Lower lobe of right lung (tissue), 2 donors: ENCODE data around the gene SLC1A3. TPM values are rescaled to one million over a fixed set of nuclear protein-coding genes. Genes with fewer than 3 reads are reported as not detected.

ENCODE experiments used
- ATAC-seq, 2 donors: fragments of 200-7000 bp; cut with Tn5 transposase; one replicate each; pipeline ENCODE4 v1.9.1; 2020 to 2022; ENCODE audit warnings: mild to moderate bottlenecking in 2 of 2, moderate library complexity in 2 of 2
- DNase-seq: peaks from one replicate; pipeline ENCODE4 v3.0.0-alpha.2; 2020
- H3K27ac ChIP-seq: fragments of 200-600 bp; one replicate; pipeline ENCODE4 v1.8.0; 2022
- H3K27me3 ChIP-seq: fragments of 200-600 bp; one replicate; pipeline ENCODE4 v1.8.0; 2022; ENCODE audit warnings: low read depth
- H3K36me3 ChIP-seq: fragments of 200-600 bp; one replicate; pipeline ENCODE4 v1.8.0; 2022; ENCODE audit warnings: mild to moderate bottlenecking
- H3K4me1 ChIP-seq: fragments of 200-600 bp; one replicate; pipeline ENCODE4 v1.8.0; 2022
- H3K4me3 ChIP-seq: fragments of 200-600 bp; one replicate; pipeline ENCODE4 v1.8.0; 2022; ENCODE audit warnings: mild to moderate bottlenecking
- H3K9me3 ChIP-seq: fragments of 200-600 bp; one replicate; pipeline ENCODE4 v1.8.0; 2022
- CTCF ChIP-seq: fragments of 200-600 bp; IDR thresholded peaks from one replicate; pipeline ENCODE4 v1.8.0; 2022; ENCODE audit warnings: antibody characterized with exemption, mild to moderate bottlenecking
- intact Hi-C: fragments of 100-400 bp; cut with DNase I; formaldehyde crosslinking; loops from one replicate; pipeline ENCODE4 v1.11.0; 2022
- total RNA-seq: library from RNA; stranded (reverse); fragmentation: NEBNext Ultra II Directional; extraction: Animal tissue kit (Norgen Biotek cat#: 25700); gene quantifications from one replicate; pipeline ENCODE4 v1.2.1, GENCODE V29; 2021
- donor health status: DM: no; HTN: yes; CAD: no; lungs with severe emphysema.

The SLC1A3 gene
- total RNA-seq, 1 donor from 2014 or later, result 52.1 TPM

- no peaks in the 10 kb centered on the region for H3K4me1 ChIP-seq
- H3K4me3 ChIP-seq, result no peak overlapping the region
- no peaks in the 10 kb centered on the region for H3K36me3 ChIP-seq
- DNase-seq (peak; percentile 53), ATAC-seq (peak; percentile 42 to 44)
- H3K27me3 ChIP-seq, result peaks cover 5% of the 10 kb centered on the region
- peak; percentile 16 for TF ChIP-seq CTCF
- no peak overlapping the region for H3K27ac ChIP-seq
- intact Hi-C loops, result no loop called here
- H3K9me3 ChIP-seq, result no peaks in the 10 kb centered on the region
These were observed 3.6 kb upstream of the SLC1A3 start for GRCh38 chr5:36602704-36603321.

GRCh38 chr5:36605241-36605640, 1.2 kb upstream of the SLC1A3 start:
- Histone ChIP-seq H3K9me3 (no peaks in the 10 kb centered on the region), H3K36me3 (no peaks in the 10 kb centered on the region), H3K27me3 (peaks cover 7% of the 10 kb centered on the region), H3K27ac (no peak overlapping the region), H3K4me1 (no peaks in the 10 kb centered on the region), H3K4me3 (no peak overlapping the region)
- TF ChIP-seq CTCF, result no peak
- no peak for DNase-seq
- no peak for ATAC-seq
- intact Hi-C loops, result no loop called here

- DNase-seq (no peak), ATAC-seq (peak in 1 of 2 donors; percentile 35)
- no peaks in the 10 kb centered on the region for H3K9me3 ChIP-seq
- peak overlapping the region; percentile 59 for H3K4me3 ChIP-seq
- no peaks in the 10 kb centered on the region for H3K36me3 ChIP-seq
- peaks cover 7% of the 10 kb centered on the region for H3K27me3 ChIP-seq
- intact Hi-C loops, result no loop called here
- TF ChIP-seq CTCF, result no peak
- no peaks in the 10 kb centered on the region for H3K4me1 ChIP-seq
- peak overlapping the region; percentile 52 for H3K27ac ChIP-seq
These were observed 374 bp upstream of the SLC1A3 start for GRCh38 chr5:36606036-36606427.

- peak; percentile 54 to 74 for ATAC-seq
- intact Hi-C loops, result no loop called here
These were observed 737 bp downstream of the SLC1A3 start for GRCh38 chr5:36607114-36607571.

More at GRCh38 chr5:36607114-36607571, 737 bp downstream of the SLC1A3 start:
- no peaks in the 10 kb centered on the region for H3K36me3 ChIP-seq
- H3K27ac ChIP-seq, result peak overlapping the region; percentile 52
- TF ChIP-seq CTCF, result no peak
- DNase-seq, result peak; percentile 51
- H3K4me1 ChIP-seq, result no peaks in the 10 kb centered on the region
- peak overlapping the region; percentile 59 for H3K4me3 ChIP-seq
- H3K9me3 ChIP-seq, result no peaks in the 10 kb centered on the region
- H3K27me3 ChIP-seq, result peaks cover 7% of the 10 kb centered on the region
